Psoas muscle (tissue), 8 donors: Measurements from ENCODE around the gene RAD51D. TPM values are rescaled to one million over a fixed set of nuclear protein-coding genes. Genes with fewer than 3 reads are reported as not detected.
"Not testable (repeated sequence)": the region's sequence is repeated elsewhere in the genome, so short reads cannot be mapped to it uniquely, and the experiment has no call there.

Experiments used
- ATAC-seq, 4 donors: fragments of 200-7000 bp; cut with Tn5 transposase; one replicate each; pipeline ENCODE4 v1.9.1; 2020; ENCODE audit warnings: moderate library complexity in 3 of 4, mild to moderate bottlenecking in 2 of 4
- DNase-seq, 2 donors: peaks; one replicate each; pipeline ENCODE4 v3.0.0-alpha.2; 2020
- H3K27ac ChIP-seq: fragments of 200-600 bp; one replicate; pipeline ENCODE4 v1.8.0; 2022
- H3K27me3 ChIP-seq, 3 donors: fragments of 200-600 bp in 1 of 3; one replicate each; pipeline versions ENCODE4 v1.6.1 to v1.8.0; 2013 to 2022; ENCODE audit warnings: low read length in 2 of 3, mild to moderate bottlenecking in 2 of 3, moderate library complexity in 1 of 3; ENCODE audit not compliant: insufficient read depth in 3 of 3
- H3K36me3 ChIP-seq, 2 donors: fragments of 200-600 bp in 1 of 2; one replicate each; pipeline versions ENCODE4 v1.6.1 to v1.8.0; 2013 to 2022; ENCODE audit warnings: low read depth in 1 of 2, mild to moderate bottlenecking in 1 of 2, moderate library complexity in 1 of 2; ENCODE audit not compliant: insufficient read depth in 1 of 2
- H3K4me1 ChIP-seq: fragments of 200-600 bp; one replicate; pipeline ENCODE4 v1.8.0; 2022
- H3K4me3 ChIP-seq: fragments of 200-600 bp; one replicate; pipeline ENCODE4 v1.8.0; 2022; ENCODE audit warnings: mild to moderate bottlenecking
- H3K9me3 ChIP-seq: fragments of 200-600 bp; one replicate; pipeline ENCODE4 v1.8.0; 2022
- CTCF ChIP-seq: fragments of 200-600 bp; IDR thresholded peaks from one replicate; pipeline ENCODE4 v1.8.0; 2022; ENCODE audit warnings: antibody characterized with exemption
- WGBS, 3 donors: extraction: QIAGEN DNeasy Blood & Tissue Kit; methylation state at CpG; one replicate each; pipeline versions ENCODE4 v1.1.6 to v1.1.7; 2013; 5-methylcytosine and 5-hydroxymethylcytosine counted together
- intact Hi-C, 2 donors: fragments of 100-400 bp; cut with DNase I; formaldehyde crosslinking; loops; one replicate each; pipeline versions ENCODE4 v1.11.0 to v1.14.2; 2022
- polyA plus RNA-seq, 3 donors: library from polyadenylated mRNA; stranded (reverse); fragments of 200-250 nt; gene quantifications; one replicate each; pipeline ENCODE4 v1.2.3, GENCODE V29; 2013
- total RNA-seq, 4 donors: library from RNA; stranded (reverse); fragmentation: NEBNext Ultra II Directional in 2 of 4; extraction: Animal tissue kit (Norgen Biotek cat#: 25700) in 2 of 4; gene quantifications; one replicate each; pipeline versions ENCODE4 v1.2.1 to v1.2.4, GENCODE V29; 2021 to 2023
- donor health status: healthy with polysubstance abuse.
- donor health status: DM: no; HTN: no; CAD: no; lungs with moderate emphysema.
- donor health status: Bipolar disorder and iron deficiency.
- donor health status: healthy.
- donor health status: DM: yes; HTN: yes; CAD: no.
- donor health status: DM: no; HTN: no; CAD: no.
- donor health status: DM: no; HTN: no; CAD: no.
- donor health status: DM: yes; HTN: yes; CAD: no.

RAD51D gene
- total and polyA plus RNA-seq, 7 donors = 3.6 to 6.2 (median 5.4) TPM

DNA sequence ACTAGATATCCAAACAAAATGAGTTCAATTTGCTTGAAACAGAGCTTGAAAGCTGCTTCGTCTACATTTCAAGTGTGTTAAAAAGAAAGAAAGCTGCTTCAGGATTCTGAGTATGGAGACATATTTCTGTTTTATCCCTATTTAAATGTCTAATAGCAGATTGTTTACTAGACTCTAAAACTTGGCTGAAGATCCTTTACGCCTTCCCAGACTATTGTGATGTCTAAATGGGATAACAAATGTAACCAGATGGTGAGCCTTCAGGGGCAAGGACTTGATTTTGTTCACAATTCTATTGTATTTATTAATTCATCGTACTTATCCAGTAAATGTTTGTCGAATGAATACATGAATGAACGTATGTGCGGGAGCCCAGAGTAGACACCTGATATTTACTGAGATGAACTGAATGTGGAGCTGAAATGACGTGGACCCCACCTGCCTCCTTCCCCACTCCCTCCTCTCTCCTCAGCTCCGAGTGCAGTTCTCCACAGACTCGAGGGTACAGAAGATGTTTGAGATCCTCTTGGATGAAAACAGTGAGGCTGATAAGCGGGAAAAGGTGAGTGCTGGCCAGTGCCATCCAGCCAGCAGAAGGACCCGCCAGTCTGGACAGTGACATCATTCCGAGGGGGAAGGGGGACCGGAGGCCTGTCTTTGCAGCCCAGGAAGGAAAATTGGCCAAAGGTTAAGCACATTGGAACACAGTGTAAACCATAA is 32.9 kb upstream of the RAD51D start:
- H3K4me3 ChIP-seq = no peak overlapping the region
- ATAC-seq = no peak
- WGBS, 3 donors = 59 to 74% (median 72%) methylated on average over 13 of the region's 13 CpGs
- H3K36me3 ChIP-seq = peaks cover 0 to 85% of the 10 kb centered on the region in 2 donors
- H3K9me3 ChIP-seq = no peaks in the 10 kb centered on the region
- no peak for TF ChIP-seq CTCF
- H3K4me1 ChIP-seq = peaks cover 18% of the 10 kb centered on the region
- peak overlapping the region; percentile 36 for H3K27ac ChIP-seq
- intact Hi-C loops = no loop called here
- DNase-seq = no peak
- H3K27me3 ChIP-seq = no peaks in the 10 kb centered on the region

DNA sequence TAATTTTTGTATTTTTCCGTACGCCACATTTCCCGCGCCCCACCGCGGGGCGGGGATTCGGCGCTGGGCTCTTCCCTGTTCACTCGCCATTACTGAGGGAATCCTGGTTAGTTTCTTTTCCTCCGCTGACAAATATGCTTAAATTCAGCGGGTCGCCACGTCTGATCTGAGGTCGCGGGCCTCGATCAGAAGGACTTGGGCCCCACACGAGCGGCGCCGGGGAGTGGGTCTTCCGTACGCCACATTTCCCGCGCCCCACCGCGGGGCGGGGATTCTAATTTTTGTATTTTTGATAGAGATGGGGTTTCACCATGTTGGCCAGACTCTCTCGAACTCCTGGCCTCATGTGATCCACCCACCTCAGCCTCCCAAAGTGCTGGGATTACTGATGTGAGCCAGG is 31.4 kb upstream of the RAD51D start:
- H3K27me3 ChIP-seq, H3K9me3 ChIP-seq, ATAC-seq, intact Hi-C loops, H3K4me3 ChIP-seq, DNase-seq, H3K27ac ChIP-seq: not testable (repeated sequence)
- 91 to 93% (median 92%) methylated on average over 29 of the region's 29 CpGs for WGBS, 3 donors
- H3K4me1 ChIP-seq = peaks cover 26% of the 10 kb centered on the region
- H3K36me3 ChIP-seq = peaks cover 0 to 70% of the 10 kb centered on the region in 2 donors

DNA sequence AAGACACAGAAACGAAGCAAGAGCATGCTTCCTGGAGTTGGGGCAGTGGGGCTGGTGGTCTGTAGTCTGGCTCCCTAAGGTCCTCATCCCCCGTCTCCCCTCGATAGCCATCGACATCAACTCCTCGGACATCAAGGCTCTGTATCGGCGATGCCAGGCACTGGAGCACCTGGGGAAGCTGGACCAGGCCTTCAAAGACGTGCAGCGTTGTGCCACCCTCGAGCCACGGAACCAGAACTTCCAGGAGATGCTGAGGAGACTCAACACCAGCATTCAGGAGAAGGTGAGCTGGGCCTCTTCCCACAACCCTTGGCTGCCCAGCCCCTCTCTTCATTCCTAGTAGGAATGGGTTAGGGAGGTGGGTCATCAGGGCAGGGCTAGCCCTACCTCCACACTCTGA is 30.3 kb upstream of the RAD51D start:
- WGBS, 3 donors = 90 to 91% (median 91%) methylated on average over 11 of the region's 11 CpGs
- Histone ChIP-seq H3K4me1 (peaks cover 29% of the 10 kb centered on the region), H3K27ac (peak overlapping the region; percentile 94), H3K27me3 (no peaks in the 10 kb centered on the region), H3K4me3 (peak overlapping the region; percentile 78), H3K9me3 (no peaks in the 10 kb centered on the region), H3K36me3 (peaks cover 0 to 58% of the 10 kb centered on the region in 2 donors)
- DNase-seq (no peak), ATAC-seq (no peak)
- no peak for TF ChIP-seq CTCF
- intact Hi-C loops = loop anchor here in 1 of 2 donors (10.0 kb wide), 1 partner anchor 385 kb away; the partner anchor contains the start of gene SLFN12L

DNA sequence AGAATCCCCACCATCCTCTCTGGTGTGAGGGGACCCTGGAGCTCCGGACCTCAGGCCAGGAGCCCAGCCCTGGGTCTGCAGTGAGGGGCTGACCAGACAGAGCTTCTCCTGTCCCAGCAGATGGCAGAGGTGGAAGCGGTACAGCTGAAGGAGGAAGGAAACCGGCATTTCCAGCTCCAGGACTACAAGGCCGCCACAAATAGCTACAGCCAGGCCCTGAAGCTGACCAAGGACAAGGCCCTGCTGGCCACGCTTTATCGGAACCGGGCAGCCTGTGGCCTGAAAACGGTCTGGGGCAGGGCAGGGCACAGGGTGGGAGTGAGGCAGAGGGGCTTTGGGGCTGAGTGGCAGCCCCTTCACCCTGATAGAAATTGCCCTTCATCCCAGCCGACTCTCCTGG is 28.5 kb upstream of the RAD51D start:
- peak overlapping the region; percentile 78 for H3K4me3 ChIP-seq
- peak overlapping the region; percentile 94 for H3K27ac ChIP-seq
- ATAC-seq (peak; percentile 8 to 51 (median 31)), DNase-seq (no peak)
- H3K4me1 ChIP-seq = peaks cover 29% of the 10 kb centered on the region
- intact Hi-C loops = loop anchor here in 1 of 2 donors (10.0 kb wide), 1 partner anchor 387 kb away; the partner anchor contains the start of gene SLFN12L
- H3K36me3 ChIP-seq = peaks cover 0 to 40% of the 10 kb centered on the region in 2 donors
- no peaks in the 10 kb centered on the region for H3K9me3 ChIP-seq
- WGBS, 3 donors = 23 to 25% (median 23%) methylated on average over 8 to 9 of the region's 9 CpGs
- no peak for TF ChIP-seq CTCF
- H3K27me3 ChIP-seq = no peaks in the 10 kb centered on the region

- Histone ChIP-seq H3K36me3 (peaks cover 0 to 33% of the 10 kb centered on the region in 2 donors), H3K4me3 (peak within 1 kb of the TSS; percentile 78), H3K27me3 (no peaks in the 10 kb centered on the region), H3K4me1 (peaks cover 29% of the 10 kb centered on the region), H3K9me3 (no peaks in the 10 kb centered on the region), H3K27ac (peak within 1 kb of the TSS; percentile 94)
- intact Hi-C loops = loop anchor here in 1 of 2 donors (2.0 to 10.0 kb wide), 2 partner anchors 95 to 387 kb away; partner anchors contain the start of genes SLFN12L and SLFN5
- DNase-seq = peak; percentile 75 to 88
- 6 to 42% (median 19%) methylated on average over 4 of the region's 4 CpGs for WGBS, 3 donors
- peak; percentile 91 to 96 (median 96) for ATAC-seq
- no peak for TF ChIP-seq CTCF
These were observed 27.8 kb upstream of the RAD51D start, which contains the start of gene UNC45B for GRCh38 chr17:35147375-35147905. Gene UNC45B (plus strand): TSS chr17:35147817. CDS start chr17:35148264, 447 bp downstream.
